ENCODE results near the gene FCHSD2.

- TF ChIP-seq CTCF (conservative IDR thresholded peaks at IDR 0.05) (no peak), EZH2 (IDR thresholded peaks at IDR 0.05; ENCODE audit: low read depth) (no peak)
Measured at GRCh38 chr11:73028611-73029010, 113.5 kb downstream of the FCHSD2 start.

Measured in PC-9 (cell line).